GM19397 (cell line): Measurements from ENCODE around the gene NSF.

Experiments
- ATAC-seq: cut with Tn5 transposase; IDR thresholded peaks from one replicate; pipeline ENCODE4 v1.9.1; 2021; ENCODE audit warnings: mild to moderate bottlenecking, moderate library complexity; ENCODE audit not compliant: unreplicated experiment

Gene NSF

GRCh38 chr17:46795379-46795952 lies 205.0 kb downstream of the NSF start:
- ATAC-seq = no peak

GRCh38 chr17:46796084-46796483 lies 205.6 kb downstream of the NSF start:
- no peak for ATAC-seq

- no peak for ATAC-seq
These were observed 206.1 kb downstream of the NSF start for GRCh38 chr17:46796524-46796923.

GRCh38 chr17:46796956-46797530 lies 206.6 kb downstream of the NSF start:
- ATAC-seq = no peak

GRCh38 chr17:46800573-46800972 lies 210.1 kb downstream of the NSF start:
- no peak for ATAC-seq

DNA sequence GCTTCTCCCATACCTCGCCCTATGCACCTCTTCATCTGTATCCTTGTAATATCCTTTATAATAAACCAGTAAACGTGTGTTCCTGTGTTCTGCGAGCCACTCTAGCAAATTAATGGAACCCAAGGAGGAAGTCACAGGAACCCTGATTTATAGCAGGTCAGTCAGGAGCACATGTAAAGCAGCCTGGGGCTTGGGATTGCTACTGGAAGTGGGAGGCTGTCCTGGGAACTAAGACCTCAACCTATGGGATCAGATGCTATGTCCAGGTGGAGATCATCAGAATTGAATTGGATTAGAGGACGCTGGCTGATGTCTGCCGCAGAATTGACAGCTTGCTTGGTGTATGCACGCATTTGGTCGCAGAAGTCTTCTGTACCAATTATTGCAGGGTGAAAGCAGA lies 212.3 kb downstream of the NSF start:
- no peak for ATAC-seq

DNA sequence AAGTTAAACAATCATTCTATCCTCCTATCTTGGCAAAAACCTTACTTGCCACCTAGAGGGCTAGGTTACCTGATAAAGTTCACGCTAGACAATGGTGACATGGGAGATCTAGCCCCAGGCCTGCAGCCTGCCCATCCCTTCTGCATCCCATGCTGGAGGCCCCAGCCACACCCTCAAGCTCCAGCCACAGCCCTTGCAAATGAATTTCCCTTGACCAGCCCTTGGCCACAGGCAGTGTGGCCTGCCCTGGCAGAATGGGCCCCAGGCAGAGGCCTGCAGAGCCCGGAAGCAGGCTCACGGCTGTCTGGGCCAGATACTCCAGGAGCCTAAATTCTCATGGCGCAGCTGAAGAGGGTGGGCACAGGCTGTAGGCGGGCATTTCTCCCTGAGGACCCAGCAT lies 213.1 kb downstream of the NSF start:
- ATAC-seq = no peak

DNA sequence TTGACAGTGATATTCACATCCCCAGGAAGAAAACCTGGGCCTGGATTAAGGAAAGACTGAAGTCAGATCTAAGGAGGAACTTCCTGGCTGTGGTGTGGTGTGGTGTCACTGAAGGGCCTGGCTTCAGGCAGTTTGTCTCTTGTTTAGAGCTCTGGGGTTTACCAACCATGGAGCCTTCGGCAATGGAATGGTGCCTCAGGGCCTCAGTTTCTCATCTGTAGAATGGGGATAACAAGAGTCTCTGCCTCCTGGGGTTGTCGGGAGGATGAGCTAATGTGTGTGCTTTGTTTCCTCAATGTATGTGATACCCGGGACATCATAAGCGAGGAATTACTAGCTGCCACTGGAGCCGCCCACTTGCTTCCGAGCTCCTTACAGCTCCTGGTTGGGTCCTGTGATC lies 215.3 kb downstream of the NSF start:
- ATAC-seq = no peak
